ENCODE data around the gene NBAS. TPM values are rescaled to one million over a fixed set of nuclear protein-coding genes. Genes with fewer than 3 reads are reported as not detected.

NBAS gene
- total and polyA plus RNA-seq, 2 donors: 26.0 to 118 TPM

DNA sequence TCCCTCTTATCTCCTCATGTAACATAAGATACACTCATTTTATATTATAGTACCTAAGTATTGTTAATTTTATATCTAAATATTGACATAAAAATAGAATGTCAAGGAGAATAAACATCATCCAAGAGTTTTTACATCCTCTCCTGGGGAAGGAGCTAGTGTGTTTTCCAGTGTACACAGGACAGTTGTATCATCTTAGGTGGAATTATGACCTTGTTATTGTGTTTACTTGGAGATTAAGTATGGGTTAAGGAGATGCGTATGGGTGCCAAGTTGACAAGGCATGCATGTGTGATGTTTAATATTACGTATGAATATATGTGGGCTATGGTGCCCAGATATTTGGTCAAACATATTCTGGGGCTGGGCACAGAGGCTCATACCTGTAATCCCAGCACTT, 19.3 kb upstream of the NBAS start:
- WGBS: 70% methylated on average over 2 of the region's 2 CpGs
- Histone ChIP-seq H3K27ac (ENCODE audit: low read depth) (no peak overlapping the region), H3K36me3 (ENCODE audit: insufficient read depth) (no peaks in the 10 kb centered on the region), H3K4me3 (ENCODE audit: low read depth, low read length) (no peak overlapping the region), H3K4me1 (ENCODE audit: insufficient read depth) (no peaks in the 10 kb centered on the region)
- no peak for DNase-seq (ENCODE audit: extremely low spot score)

DNA sequence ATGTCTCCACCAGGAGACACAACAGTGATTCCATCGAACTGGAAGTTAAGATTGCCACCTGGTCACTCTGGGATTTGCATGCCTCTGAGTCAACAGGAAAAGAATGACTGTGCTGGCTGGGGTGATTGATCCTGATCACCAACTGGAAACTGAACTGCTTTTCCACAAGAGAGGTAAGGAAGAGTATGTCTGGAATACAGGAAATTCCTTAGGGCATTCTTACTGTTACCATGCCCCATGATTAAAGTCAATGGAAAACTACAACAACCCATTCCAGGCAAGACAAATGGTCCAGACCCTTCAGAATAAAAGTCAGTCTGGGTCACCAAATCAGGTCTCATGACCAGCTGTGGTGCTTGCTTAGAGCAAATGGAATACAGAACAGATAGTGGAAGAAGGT, 18.5 kb upstream of the NBAS start:
- Histone ChIP-seq H3K4me1 (ENCODE audit: insufficient read depth) (no peaks in the 10 kb centered on the region), H3K4me3 (ENCODE audit: low read depth, low read length) (no peak overlapping the region), H3K27ac (ENCODE audit: low read depth) (no peak overlapping the region), H3K36me3 (ENCODE audit: insufficient read depth) (no peaks in the 10 kb centered on the region)
- 62% methylated on average over 1 of the region's 1 CpG for WGBS
- DNase-seq (ENCODE audit: extremely low spot score): no peak

DNA sequence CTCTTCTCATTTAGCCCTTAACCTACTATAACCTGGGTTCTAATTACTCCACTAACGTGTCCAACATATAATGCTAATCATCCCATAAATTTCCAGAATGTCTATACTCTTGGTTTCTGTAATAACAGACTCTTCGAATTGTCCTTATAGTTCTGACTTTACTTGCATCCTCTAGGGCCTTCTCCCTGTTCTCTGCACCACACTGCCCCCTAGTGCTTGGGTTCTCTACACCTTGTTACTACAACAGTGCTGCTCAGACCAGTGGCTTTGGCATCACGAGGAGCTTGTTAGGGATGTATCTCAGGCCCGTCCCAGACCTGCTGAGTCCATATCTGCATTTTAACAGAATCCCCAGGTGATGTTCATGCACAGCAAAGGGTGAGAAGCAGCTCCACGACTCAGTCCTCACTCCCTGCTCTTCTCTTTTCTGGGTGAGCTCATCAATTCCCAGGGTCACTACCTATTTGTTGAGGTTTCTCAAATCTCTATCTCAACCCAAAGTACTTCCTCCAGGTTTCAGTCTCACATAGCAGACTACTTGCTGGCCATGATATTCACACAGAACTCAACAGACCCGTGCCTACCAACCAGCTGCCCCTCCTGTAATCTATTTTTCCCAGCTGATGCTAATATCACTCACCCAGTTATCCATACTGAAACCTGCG, 16.1 kb upstream of the NBAS start:
- H3K27ac ChIP-seq (ENCODE audit: low read depth): no peak overlapping the region

DNA sequence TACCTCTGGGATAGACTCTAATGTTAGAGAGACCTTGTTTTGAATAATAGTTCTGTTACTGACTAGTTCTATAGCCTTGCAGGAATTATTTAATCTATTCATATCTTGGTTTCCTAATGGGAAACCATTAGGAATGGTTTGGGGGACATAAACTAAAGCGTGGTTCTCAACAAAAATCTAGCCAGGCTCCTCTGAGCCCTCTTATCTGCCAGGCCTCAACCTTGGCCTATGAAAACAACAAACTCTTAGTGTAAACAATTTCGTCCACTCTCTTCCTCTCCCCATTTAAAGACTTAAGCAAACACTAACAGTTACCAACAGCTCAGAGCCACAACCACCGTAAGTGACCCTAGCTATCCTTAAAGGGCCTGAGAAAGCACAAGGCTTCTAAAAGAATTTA, 10.6 kb upstream of the NBAS start:
- H3K4me3 ChIP-seq (ENCODE audit: low read depth, low read length): no peak overlapping the region
- no peaks in the 10 kb centered on the region for H3K36me3 ChIP-seq (ENCODE audit: insufficient read depth)
- no peak for DNase-seq (ENCODE audit: extremely low spot score)
- no peaks in the 10 kb centered on the region for H3K4me1 ChIP-seq (ENCODE audit: insufficient read depth)
- WGBS: 68% methylated on average over 3 of the region's 3 CpGs
- H3K27ac ChIP-seq (ENCODE audit: low read depth): no peak overlapping the region

More for the DNA sequence above, 16.1 kb upstream of the NBAS start:
- H3K4me3 ChIP-seq (ENCODE audit: low read depth, low read length): no peak overlapping the region
- no peaks in the 10 kb centered on the region for H3K4me1 ChIP-seq (ENCODE audit: insufficient read depth)
- WGBS: 22% methylated on average over 7 of the region's 7 CpGs
- DNase-seq (ENCODE audit: extremely low spot score): no peak
- H3K36me3 ChIP-seq (ENCODE audit: insufficient read depth): no peaks in the 10 kb centered on the region

DNA sequence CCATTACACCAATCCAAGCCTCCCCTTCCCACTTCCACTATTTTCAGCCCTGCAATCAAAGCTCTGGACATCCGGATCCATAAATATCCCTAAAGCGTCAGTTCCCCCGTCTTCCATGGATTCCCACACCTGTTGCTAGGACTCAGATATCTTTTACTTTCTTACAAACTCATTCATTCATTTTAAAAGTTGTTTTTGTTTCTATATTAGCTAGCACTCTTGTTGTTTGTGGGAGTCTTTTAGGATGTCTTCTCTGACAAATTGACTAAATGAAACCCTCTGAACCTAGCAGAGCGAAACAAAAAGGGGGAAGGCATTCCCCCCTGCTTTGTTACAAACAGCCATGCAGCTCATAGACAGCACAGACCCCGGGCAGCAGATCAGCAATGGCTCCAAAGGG, 9.0 kb upstream of the NBAS start:
- no peaks in the 10 kb centered on the region for H3K36me3 ChIP-seq (ENCODE audit: insufficient read depth)
- H3K27ac ChIP-seq (ENCODE audit: low read depth): no peak overlapping the region
- no peak for DNase-seq (ENCODE audit: extremely low spot score)
- no peak overlapping the region for H3K4me3 ChIP-seq (ENCODE audit: low read depth, low read length)
- 66% methylated on average over 5 of the region's 5 CpGs for WGBS
- no peaks in the 10 kb centered on the region for H3K4me1 ChIP-seq (ENCODE audit: insufficient read depth)

DNA sequence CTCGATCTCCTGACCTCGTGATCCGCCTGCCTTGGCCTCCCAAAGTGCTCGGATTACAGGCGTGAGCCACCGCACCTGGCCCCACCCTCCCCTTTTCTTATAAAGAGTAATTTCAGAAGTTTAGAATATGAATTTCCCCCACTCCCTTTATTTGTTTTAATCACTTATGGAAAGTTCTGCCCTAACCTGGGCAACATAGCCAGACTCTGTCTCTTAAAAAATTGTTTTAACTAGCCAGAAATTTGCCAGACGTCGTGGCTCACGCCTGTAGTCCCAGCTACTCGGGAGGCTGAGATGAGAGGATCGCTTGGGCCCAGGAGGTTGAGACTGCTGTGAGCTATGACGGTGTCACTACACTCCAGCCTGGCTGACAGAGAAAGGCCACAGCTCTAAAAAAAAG, 7.7 kb upstream of the NBAS start:
- H3K4me3 ChIP-seq (ENCODE audit: low read depth, low read length): no peak overlapping the region
- H3K36me3 ChIP-seq (ENCODE audit: insufficient read depth): no peaks in the 10 kb centered on the region
- 91% methylated on average over 12 of the region's 12 CpGs for WGBS
- H3K4me1 ChIP-seq (ENCODE audit: insufficient read depth): no peaks in the 10 kb centered on the region
- DNase-seq (ENCODE audit: extremely low spot score): no peak
- no peak overlapping the region for H3K27ac ChIP-seq (ENCODE audit: low read depth)

DNA sequence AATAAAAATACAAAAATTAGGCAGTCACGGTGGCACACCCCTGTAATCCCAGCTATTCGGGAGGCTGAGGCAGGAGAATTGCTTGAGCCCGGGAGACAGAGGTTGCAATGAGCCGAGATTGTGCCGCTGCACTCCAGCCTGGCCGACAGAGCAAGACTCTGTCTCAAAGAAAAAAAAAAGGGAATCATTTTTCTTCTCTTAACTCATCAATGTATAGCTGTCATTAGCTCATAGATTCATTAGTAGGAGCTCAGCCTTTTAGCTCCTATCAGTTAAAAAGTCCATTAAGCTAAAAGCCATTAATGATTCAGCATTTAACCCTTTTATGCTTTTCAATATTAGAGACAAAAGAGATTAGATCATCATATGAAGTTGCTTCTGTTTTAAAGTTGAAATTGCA, 5.8 kb upstream of the NBAS start:
- 93% methylated on average over 6 of the region's 6 CpGs for WGBS
- Histone ChIP-seq H3K4me3 (ENCODE audit: low read depth, low read length) (no peak overlapping the region), H3K27ac (ENCODE audit: low read depth) (no peak overlapping the region), H3K36me3 (ENCODE audit: insufficient read depth) (no peaks in the 10 kb centered on the region), H3K4me1 (ENCODE audit: insufficient read depth) (no peaks in the 10 kb centered on the region)
- no peak for DNase-seq (ENCODE audit: extremely low spot score)

DNA sequence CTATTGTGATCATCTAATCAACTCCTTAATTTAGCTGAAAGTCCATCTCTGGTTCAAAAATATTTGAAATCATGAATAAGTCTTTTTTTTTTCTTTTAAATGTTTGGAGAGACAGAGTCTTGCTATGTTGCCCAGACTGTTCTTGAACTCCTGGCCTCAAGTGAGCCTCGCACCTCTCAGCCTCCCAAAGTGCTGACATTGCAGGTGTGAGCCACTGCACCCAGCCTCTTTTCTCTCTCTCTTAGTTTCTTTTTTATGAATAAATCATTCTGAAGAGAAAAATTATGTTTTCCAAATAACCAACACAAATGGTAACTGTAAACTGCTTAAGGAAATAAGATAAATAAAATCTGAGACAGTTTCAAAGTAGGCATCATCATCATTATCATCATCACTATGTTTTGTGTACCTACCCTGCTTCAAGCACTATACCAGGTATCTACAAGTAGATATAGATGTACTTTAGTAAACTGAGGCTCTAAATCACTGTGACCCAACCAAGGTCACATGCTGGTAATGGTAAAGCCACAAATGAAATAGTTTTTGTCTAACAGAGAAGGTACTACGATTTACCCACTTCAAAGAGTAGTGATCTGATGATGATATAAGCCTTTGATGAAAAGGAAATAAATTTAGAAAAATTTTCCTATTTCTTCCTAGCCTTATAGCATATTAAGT, 5.0 kb upstream of the NBAS start:
- H3K36me3 ChIP-seq (ENCODE audit: insufficient read depth): no peaks in the 10 kb centered on the region
- no peaks in the 10 kb centered on the region for H3K4me1 ChIP-seq (ENCODE audit: insufficient read depth)
- H3K27ac ChIP-seq (ENCODE audit: low read depth): no peak overlapping the region
- no peak for DNase-seq (ENCODE audit: extremely low spot score)
- H3K4me3 ChIP-seq (ENCODE audit: low read depth, low read length): no peak overlapping the region
- 38% methylated on average over 2 of the region's 2 CpGs for WGBS

DNA sequence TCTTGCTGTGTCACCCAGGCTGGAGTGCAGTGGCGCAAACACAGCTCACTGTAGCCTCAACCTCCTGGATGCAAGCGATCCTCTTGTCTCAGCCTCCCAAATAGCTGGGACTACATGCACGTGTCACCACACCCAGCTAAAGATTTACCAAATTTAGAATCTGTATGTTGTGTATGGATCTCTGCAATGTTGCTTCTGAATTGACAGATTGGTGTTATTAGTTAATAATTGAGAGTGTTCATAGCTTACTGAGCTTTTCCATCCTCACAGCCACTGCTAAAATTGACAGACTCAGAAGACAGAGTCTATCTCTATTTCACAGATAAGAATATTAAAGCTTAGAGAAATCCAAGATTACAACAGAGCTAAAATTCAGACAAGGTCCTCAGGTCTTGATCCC, 4.3 kb upstream of the NBAS start:
- WGBS: 86% methylated on average over 3 of the region's 3 CpGs
- no peak for DNase-seq (ENCODE audit: extremely low spot score)
- Histone ChIP-seq H3K4me1 (ENCODE audit: insufficient read depth) (no peaks in the 10 kb centered on the region), H3K36me3 (ENCODE audit: insufficient read depth) (no peaks in the 10 kb centered on the region), H3K27ac (ENCODE audit: low read depth) (no peak overlapping the region), H3K4me3 (ENCODE audit: low read depth, low read length) (no peak overlapping the region)

DNA sequence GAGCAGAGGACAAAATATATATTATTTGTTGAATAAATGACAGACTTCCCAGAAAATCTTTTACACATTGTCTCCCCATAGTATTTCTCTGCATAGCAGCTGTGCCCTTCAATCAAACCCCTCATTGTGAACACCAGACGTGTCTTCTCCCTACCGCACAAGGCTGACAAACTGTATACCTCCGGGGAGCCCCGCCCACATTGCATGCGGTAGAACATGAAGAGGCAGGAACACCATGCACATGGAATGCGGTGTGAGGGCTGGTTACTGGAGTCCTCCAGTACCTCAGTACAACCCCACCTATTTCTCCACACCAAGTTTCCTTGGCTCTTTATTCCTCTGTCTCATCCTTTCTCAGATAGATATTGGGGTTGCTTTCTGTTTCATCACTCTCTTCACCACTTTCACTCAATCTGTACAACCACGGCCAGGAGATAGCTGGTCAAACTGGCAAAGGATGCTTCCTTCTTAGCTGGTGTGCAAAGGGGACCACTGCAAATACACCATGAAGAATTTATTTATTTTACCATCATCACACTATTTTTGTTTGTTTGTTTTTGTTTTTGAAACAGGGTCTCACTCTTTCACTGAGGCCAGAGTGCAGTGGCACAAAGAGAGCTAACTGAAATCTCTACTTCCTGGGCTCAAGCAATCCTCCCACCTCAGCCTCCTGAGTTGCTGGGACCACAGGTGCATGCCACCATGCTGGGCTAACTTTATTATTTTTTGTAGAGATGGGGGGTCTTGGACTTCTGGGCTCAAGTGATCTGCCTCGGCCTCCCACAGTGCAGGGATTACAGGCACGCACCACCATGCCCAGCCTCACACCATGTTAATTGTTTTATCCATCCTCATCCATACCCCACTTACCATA, 2.3 kb upstream of the NBAS start:
- DNase-seq (ENCODE audit: extremely low spot score): no peak
- H3K4me3 ChIP-seq (ENCODE audit: low read depth, low read length): no peak overlapping the region
- WGBS: 85% methylated on average over 9 of the region's 9 CpGs
- no peaks in the 10 kb centered on the region for H3K36me3 ChIP-seq (ENCODE audit: insufficient read depth)
- H3K4me1 ChIP-seq (ENCODE audit: insufficient read depth): peaks cover 2% of the 10 kb centered on the region
- no peak overlapping the region for H3K27ac ChIP-seq (ENCODE audit: low read depth)

DNA sequence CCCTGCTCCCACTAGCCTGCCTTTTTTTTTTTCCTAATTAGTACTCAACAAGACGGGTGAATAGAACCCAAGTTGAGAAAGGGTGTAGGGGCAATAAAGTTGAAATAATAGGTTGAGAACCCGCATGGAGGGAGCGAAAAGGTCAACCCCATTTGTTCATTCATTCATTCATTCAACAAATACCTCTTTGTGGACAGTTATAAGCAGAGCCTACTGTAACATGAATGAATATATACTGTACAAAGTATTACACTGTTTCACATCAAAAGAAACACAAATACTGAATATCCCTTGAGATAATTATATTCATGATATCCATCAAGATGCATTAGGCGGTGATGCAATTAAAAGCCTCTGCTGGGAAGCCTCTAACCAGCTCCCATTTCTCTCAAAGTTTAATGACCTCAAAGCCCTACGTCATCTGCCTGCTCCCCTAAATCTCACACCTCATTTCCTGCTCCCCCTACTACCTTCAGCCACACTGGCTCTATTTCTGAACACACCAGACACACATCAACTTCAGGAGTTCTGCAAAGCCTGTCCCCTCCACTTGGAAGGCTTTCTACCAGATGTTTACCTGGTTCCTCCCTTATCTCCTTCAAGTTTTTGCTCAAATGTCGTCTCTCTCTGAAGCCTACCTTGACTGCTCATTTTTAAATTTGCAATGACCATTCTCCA, 1.4 kb upstream of the NBAS start:
- H3K27ac ChIP-seq (ENCODE audit: low read depth): no peak overlapping the region
- WGBS: 70% methylated on average over 6 of the region's 6 CpGs
- DNase-seq (ENCODE audit: extremely low spot score): no peak
- no peaks in the 10 kb centered on the region for H3K36me3 ChIP-seq (ENCODE audit: insufficient read depth)
- peaks cover 2% of the 10 kb centered on the region for H3K4me1 ChIP-seq (ENCODE audit: insufficient read depth)
- no peak overlapping the region for H3K4me3 ChIP-seq (ENCODE audit: low read depth, low read length)

DNA sequence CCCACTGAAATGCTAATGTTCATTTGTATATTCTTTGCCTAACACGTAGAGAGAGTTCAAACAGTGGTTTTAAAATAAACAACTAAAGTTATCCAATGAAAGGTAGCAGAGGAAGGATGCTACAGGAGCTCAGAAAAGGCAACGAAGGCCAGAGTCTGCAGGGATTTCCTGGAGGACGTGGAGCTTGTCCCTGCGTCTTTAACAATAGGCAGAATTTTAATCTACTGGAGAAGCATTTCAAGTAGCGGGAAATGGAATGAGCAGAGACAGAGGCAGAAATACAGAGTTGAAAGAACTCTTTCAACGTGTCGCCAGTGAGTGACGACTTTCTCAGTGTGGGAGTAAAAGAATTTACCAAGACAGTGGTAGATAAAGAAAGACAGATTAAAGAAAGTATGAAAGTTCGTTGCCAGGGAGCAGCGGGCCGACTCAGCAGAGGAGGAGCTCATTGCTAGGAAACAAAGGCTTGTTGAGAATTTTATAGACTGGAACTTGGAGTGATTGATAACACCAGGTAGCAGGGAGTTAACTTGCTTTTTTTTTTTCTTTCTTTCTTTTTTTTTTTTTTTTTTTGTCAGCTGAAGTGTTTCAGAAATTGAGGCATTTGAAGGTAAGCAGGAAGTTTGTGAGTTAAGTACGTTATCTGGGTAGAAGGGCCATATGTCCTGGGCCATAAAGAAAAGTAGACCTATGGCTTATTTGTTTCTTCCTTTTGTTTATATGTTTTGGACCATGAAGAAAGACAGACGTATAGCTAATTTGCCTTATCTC, 625 bp upstream of the NBAS start:
- WGBS: 4% methylated on average over 13 of the region's 13 CpGs
- Histone ChIP-seq H3K36me3 (ENCODE audit: insufficient read depth) (no peaks in the 10 kb centered on the region), H3K4me1 (ENCODE audit: insufficient read depth) (peaks cover 2% of the 10 kb centered on the region), H3K27ac (ENCODE audit: low read depth) (peak overlapping the region; percentile 27), H3K4me3 (ENCODE audit: low read depth, low read length) (peak overlapping the region; percentile 94)
- DNase-seq (ENCODE audit: extremely low spot score): peak; percentile 53

Measured in urinary bladder (tissue), 4 donors.